Stomach (tissue), 9 donors: ENCODE results near the gene FBRSL1. TPM values are rescaled to one million over a fixed set of nuclear protein-coding genes. Genes with fewer than 3 reads are reported as not detected.

Experiments used
- DNase-seq, 2 donors: peaks; one replicate each; pipeline versions ENCODE4 v3.0.0 to v3.0.0-alpha.2; 2013 to 2019
- H3K27ac ChIP-seq, 5 donors: fragments of 200-600 bp in 4 of 5; sonication (generic) in 4 of 5; one replicate each; pipeline ENCODE4 v1.5.1; 2013 to 2019; ENCODE audit warnings: mild to moderate bottlenecking in 1 of 5, moderate library complexity in 1 of 5
- H3K27me3 ChIP-seq, 3 donors: fragments of 200-600 bp; sonication (generic); one replicate each; pipeline ENCODE4 v1.5.1; 2017 to 2019; ENCODE audit warnings: mixed run types in 1 of 3
- H3K36me3 ChIP-seq, 4 donors: fragments of 200-600 bp; sonication (generic); 1 replicate in 3 of 4; 2 replicates in 1 of 4; pipeline ENCODE4 v1.5.1; 2016 to 2019
- H3K4me1 ChIP-seq, 4 donors: fragments of 200-600 bp; sonication (generic); one replicate each; pipeline ENCODE4 v1.5.1; 2016 to 2019
- H3K4me3 ChIP-seq, 4 donors: fragments of 200-600 bp; sonication (generic) in 3 of 4; one replicate each; pipeline ENCODE4 v1.5.1; 2016 to 2019; ENCODE audit warnings: mild to moderate bottlenecking in 1 of 4
- H3K9me3 ChIP-seq, 4 donors: fragments of 200-600 bp; sonication (generic); one replicate each; pipeline ENCODE4 v1.5.1; 2016 to 2019
- CTCF ChIP-seq, 7 experiments: fragments of 450-650 bp in 4 of 7; fragments of 200-600 bp in 3 of 7; sonication (generic) in 3 of 7; IDR thresholded peaks; one replicate each; pipeline ENCODE4 v1.5.1; 2016 to 2019; ENCODE audit warnings: antibody characterized with exemption in 7 of 7, control low read depth in 2 of 7, mild to moderate bottlenecking in 1 of 7
- EP300 ChIP-seq: sonication (generic); formaldehyde crosslinking; IDR thresholded peaks from one replicate; pipeline ENCODE4 v1.6.1; 2017; ENCODE audit warnings: antibody characterized with exemption
- POLR2A ChIP-seq, 4 donors: fragments of 450-650 bp; IDR thresholded peaks; one replicate each; pipeline ENCODE4 v1.6.1; 2016; ENCODE audit warnings: antibody characterized with exemption in 4 of 4, control low read depth in 2 of 4, mild to moderate bottlenecking in 1 of 4, moderate library complexity in 1 of 4
- POLR2AphosphoS5 ChIP-seq, 3 donors: sonication (generic); formaldehyde crosslinking; IDR thresholded peaks; one replicate each; pipeline ENCODE4 v1.6.1; 2016; ENCODE audit warnings: antibody characterized with exemption in 3 of 3
- WGBS, 5 donors: extraction: QIAGEN DNeasy Blood & Tissue Kit in 3 of 5; methylation state at CpG; one replicate each; pipeline versions ENCODE4 v1.1.5 to v1.1.7; 2013 to 2018; 5-methylcytosine and 5-hydroxymethylcytosine counted together
- intact Hi-C: fragments of 100-400 bp; cut with DNase I; formaldehyde crosslinking; loops from one replicate; pipeline ENCODE4 v1.15.1; 2023; ENCODE audit warnings: low total_unique reads
- polyA plus RNA-seq, 3 donors: library from polyadenylated mRNA; stranded (reverse); fragments of 200-250 nt; gene quantifications; one replicate each; pipeline ENCODE4 v1.2.3, GENCODE V29; 2013
- total RNA-seq, 5 donors: library from RNA; depleted of rRNA; stranded (reverse); fragments of >200 nt; gene quantifications; one replicate each; pipeline versions ENCODE4 v1.1.0 to v1.2.3, GENCODE V29; 2014 to 2016
- donor health status: healthy with polysubstance abuse.
- donor health status: Bipolar disorder and iron deficiency.
- donor health status: healthy.

The FBRSL1 gene
- total and polyA plus RNA-seq, 8 donors: 5.3 to 110 (median 15.7) TPM

DNA sequence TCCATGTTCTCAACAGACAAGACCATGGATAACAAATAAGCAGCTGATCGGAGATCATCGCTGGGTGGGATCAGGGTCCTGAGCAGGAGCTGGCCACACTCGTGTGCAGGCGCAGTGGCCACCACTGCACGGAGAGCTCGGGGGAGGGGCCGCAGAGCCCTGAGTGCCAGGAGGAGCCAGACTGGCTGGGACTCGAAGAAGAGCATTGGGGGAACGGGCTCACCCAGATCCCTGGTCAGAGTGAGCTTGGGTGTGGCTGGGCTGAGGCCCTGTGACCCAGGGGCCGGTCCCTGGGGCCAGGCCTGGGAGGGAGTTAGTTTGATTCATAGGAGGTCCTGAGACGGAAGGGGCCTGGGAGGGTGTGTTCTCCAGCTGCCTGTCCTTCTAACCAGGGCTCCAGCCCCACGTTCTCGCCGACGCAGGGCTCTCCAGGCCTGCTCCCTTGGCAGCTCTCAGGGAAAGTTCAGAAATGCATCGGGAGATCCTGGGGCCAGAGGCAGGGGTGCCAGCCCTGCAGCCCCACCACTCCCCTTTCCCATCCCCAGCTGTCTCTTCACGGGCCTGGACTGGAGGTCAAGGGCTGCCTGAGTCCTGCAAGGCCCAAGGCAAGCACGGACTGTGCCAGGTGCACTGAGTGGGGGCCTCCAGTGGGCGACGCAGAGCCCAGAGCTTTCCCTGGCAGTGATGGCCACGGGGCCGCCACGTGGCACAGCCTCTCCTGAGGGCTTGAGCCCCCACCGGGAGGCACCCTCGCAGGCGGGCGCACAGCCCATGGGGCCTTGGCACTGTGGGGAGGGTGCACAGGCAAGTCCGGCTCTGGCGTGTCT lies 48.1 kb downstream of the FBRSL1 start:
- WGBS, 5 donors: 81 to 86% (median 82%) methylated on average over 24 to 29 of the region's 29 CpGs
- Histone ChIP-seq H3K4me1 (no peaks in the 10 kb centered on the region), H3K9me3 (no peaks in the 10 kb centered on the region), H3K36me3 (peaks cover 0 to 22% (median 12%) of the 10 kb centered on the region in 4 donors), H3K27me3 (no peaks in the 10 kb centered on the region), H3K4me3 (no peak overlapping the region), H3K27ac (no peak overlapping the region)
- no peak for DNase-seq
- TF ChIP-seq EP300: no peak
- no peak for TF ChIP-seq POLR2A (IDR thresholded peaks at IDR 0.05)
- no peak for TF ChIP-seq POLR2AphosphoS5 (IDR thresholded peaks at IDR 0.05)
- TF ChIP-seq CTCF (IDR thresholded peaks at IDR 0.05): no peak
- intact Hi-C loops: no loop called here

- Histone ChIP-seq H3K9me3 (no peaks in the 10 kb centered on the region), H3K27ac (no peak overlapping the region), H3K4me1 (no peaks in the 10 kb centered on the region), H3K36me3 (peaks cover 0 to 25% (median 15%) of the 10 kb centered on the region in 4 donors), H3K27me3 (no peaks in the 10 kb centered on the region), H3K4me3 (no peak overlapping the region)
- no peak for DNase-seq
- TF ChIP-seq POLR2A (IDR thresholded peaks at IDR 0.05) (no peak), CTCF (IDR thresholded peaks at IDR 0.05) (no peak), EP300 (no peak), POLR2AphosphoS5 (IDR thresholded peaks at IDR 0.05) (no peak)
- intact Hi-C loops: no loop called here
- 92 to 100% (median 95%) methylated on average over 4 of the region's 4 CpGs for WGBS, 5 donors
Observed at GRCh38 chr12:132538663-132538990, 48.7 kb downstream of the FBRSL1 start.

DNA sequence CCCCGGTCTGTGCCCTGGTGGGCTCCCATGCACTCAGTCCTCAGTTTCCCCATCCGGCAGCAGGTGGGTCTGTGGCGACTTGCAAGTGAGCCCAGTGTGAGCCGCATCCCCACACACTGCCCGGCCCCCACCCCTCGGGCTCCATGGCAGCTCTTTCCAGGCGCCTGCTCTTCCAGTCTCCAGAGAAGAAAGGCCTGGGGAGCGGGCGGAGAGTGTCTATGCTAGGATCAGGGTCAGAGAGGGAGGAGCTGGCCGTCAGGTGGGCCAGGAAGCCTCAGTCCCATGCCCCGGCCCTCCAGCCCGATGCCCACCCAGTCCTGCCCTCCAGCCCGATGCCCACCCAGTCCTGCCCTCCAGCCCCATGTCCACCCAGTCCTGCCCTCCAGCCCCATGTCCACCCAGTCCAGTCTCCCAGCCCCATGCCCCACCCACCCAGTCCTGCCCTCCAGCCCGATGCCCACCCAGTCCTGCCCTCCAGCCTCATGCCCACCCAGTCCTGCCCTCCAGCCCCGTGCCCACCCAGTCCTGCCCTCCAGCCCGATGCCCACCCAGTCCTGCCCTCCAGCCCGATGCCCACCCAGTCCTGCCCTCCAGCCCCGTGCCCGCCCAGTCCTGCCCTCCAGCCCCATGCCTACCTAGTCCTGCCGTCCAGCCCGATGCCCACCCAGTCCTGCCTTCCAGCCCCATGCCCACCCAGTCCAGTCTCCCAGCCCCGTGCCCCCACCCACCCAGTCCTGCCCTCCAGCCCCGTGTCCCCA lies 49.2 kb downstream of the FBRSL1 start:
- intact Hi-C loops: no loop called here
- 92 to 98% (median 94%) methylated on average over 11 to 22 of the region's 23 CpGs for WGBS, 5 donors
- H3K27ac ChIP-seq: no peak overlapping the region
- H3K4me3 ChIP-seq: no peak overlapping the region
- no peaks in the 10 kb centered on the region for H3K9me3 ChIP-seq
- peaks cover 0 to 19% (median 14%) of the 10 kb centered on the region in 4 donors for H3K36me3 ChIP-seq
- TF ChIP-seq EP300 (no peak), POLR2AphosphoS5 (IDR thresholded peaks at IDR 0.05) (no peak), POLR2A (IDR thresholded peaks at IDR 0.05) (no peak), CTCF (IDR thresholded peaks at IDR 0.05) (no peak)
- H3K27me3 ChIP-seq: no peaks in the 10 kb centered on the region
- DNase-seq: no peak
- H3K4me1 ChIP-seq: no peaks in the 10 kb centered on the region

- intact Hi-C loops: no loop called here
- no peak for DNase-seq
- no peak overlapping the region for H3K27ac ChIP-seq
- peaks cover 0 to 18% (median 10%) of the 10 kb centered on the region in 4 donors for H3K36me3 ChIP-seq
- TF ChIP-seq CTCF (IDR thresholded peaks at IDR 0.05) (no peak), EP300 (no peak), POLR2AphosphoS5 (IDR thresholded peaks at IDR 0.05) (no peak), POLR2A (IDR thresholded peaks at IDR 0.05) (no peak)
- no peaks in the 10 kb centered on the region for H3K4me1 ChIP-seq
- H3K9me3 ChIP-seq: no peaks in the 10 kb centered on the region
- 84 to 91% (median 91%) methylated on average over 9 of the region's 9 CpGs for WGBS, 5 donors
- H3K27me3 ChIP-seq: no peaks in the 10 kb centered on the region
- H3K4me3 ChIP-seq: no peak overlapping the region
Observed at GRCh38 chr12:132540436-132540835, 50.5 kb downstream of the FBRSL1 start.
